ENCODE data around the gene NRXN3. TPM values are rescaled to one million over a fixed set of nuclear protein-coding genes. Genes with fewer than 3 reads are reported as not detected.

NRXN3 gene
- total RNA-seq, 1 experiment from 2014 or later, result not detected

DNA sequence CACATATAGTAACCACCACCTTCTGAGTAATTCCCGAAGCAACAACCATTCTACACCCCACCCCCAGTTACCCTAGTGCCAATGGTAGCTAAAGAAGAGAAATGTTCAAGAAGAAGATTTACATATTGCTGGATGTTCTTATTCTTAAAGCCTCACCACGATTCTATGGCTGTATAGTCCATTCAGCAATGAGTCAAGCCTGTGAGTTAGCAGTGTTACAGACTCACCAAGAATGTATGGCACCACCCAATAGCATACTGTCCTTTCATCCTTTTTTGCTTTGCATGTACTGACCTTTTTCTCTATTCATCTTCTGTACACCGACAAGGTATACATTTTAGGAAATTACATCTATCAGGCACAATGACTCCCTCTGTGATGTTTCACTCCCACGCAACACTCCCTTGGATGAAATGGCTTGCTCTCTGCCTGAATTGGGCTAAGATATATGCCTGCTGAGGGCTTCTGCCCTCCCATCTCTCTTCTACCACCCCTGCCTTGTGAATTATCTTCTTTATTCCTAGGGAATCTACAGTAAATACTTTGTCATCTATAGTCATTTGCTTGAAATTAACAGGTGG, 1095.3 kb downstream of the NRXN3 start:
- Histone ChIP-seq H3K36me3 (ENCODE audit: control insufficient read depth, insufficient read depth, low read length) (no peaks in the 10 kb centered on the region), H3K4me1 (ENCODE audit: control insufficient read depth, insufficient read depth, low read length) (no peaks in the 10 kb centered on the region), H3K4me3 (ENCODE audit: low read depth in 2 of 2, low read length in 2 of 2) (no peak overlapping the region), H3K9me3 (ENCODE audit: control insufficient read depth, insufficient read depth, low read depth, low read length) (no peaks in the 10 kb centered on the region), H3K27me3 (ENCODE audit: control insufficient read depth, insufficient read depth, low read length) (no peaks in the 10 kb centered on the region), H3K27ac (ENCODE audit: low read length) (no peak overlapping the region)
- POLR2A ChIA-PET, result no interaction called here
- BruUV-seq (replicated peaks), result no TSS peak
- in situ Hi-C loops (cut with HindIII; ENCODE audit: low pct_unique_long_range_greater_than_20kb, low sequenced_read_pairs) (no loop called here), intact Hi-C loops (cut with micrococcal nuclease; ENCODE audit: unreplicated experiment) (no loop called here)
- ATAC-seq, result no peak
- no peak for DNase-seq (ENCODE audit: low read depth, low spot score)
- CTCF ChIA-PET, result no interaction called here
- TF ChIP-seq, protein P1, sequence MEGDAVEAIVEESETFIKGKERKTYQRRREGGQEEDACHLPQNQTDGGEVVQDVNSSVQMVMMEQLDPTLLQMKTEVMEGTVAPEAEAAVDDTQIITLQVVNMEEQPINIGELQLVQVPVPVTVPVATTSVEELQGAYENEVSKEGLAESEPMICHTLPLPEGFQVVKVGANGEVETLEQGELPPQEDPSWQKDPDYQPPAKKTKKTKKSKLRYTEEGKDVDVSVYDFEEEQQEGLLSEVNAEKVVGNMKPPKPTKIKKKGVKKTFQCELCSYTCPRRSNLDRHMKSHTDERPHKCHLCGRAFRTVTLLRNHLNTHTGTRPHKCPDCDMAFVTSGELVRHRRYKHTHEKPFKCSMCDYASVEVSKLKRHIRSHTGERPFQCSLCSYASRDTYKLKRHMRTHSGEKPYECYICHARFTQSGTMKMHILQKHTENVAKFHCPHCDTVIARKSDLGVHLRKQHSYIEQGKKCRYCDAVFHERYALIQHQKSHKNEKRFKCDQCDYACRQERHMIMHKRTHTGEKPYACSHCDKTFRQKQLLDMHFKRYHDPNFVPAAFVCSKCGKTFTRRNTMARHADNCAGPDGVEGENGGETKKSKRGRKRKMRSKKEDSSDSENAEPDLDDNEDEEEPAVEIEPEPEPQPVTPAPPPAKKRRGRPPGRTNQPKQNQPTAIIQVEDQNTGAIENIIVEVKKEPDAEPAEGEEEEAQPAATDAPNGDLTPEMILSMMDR (IDR thresholded peaks at IDR 0.05), result no peak
- TF ChIP-seq TCF7L2 (IDR thresholded peaks at IDR 0.05; ENCODE audit: low read depth, low read length) (no peak), POLR2AphosphoS5 (IDR thresholded peaks at IDR 0.05; ENCODE audit: low read depth, low read length) (no peak), SIN3A (IDR thresholded peaks at IDR 0.05; ENCODE audit: borderline replicate concordance, insufficient read depth, low read depth, low read length) (no peak)
- TF ChIP-seq, protein P2, sequence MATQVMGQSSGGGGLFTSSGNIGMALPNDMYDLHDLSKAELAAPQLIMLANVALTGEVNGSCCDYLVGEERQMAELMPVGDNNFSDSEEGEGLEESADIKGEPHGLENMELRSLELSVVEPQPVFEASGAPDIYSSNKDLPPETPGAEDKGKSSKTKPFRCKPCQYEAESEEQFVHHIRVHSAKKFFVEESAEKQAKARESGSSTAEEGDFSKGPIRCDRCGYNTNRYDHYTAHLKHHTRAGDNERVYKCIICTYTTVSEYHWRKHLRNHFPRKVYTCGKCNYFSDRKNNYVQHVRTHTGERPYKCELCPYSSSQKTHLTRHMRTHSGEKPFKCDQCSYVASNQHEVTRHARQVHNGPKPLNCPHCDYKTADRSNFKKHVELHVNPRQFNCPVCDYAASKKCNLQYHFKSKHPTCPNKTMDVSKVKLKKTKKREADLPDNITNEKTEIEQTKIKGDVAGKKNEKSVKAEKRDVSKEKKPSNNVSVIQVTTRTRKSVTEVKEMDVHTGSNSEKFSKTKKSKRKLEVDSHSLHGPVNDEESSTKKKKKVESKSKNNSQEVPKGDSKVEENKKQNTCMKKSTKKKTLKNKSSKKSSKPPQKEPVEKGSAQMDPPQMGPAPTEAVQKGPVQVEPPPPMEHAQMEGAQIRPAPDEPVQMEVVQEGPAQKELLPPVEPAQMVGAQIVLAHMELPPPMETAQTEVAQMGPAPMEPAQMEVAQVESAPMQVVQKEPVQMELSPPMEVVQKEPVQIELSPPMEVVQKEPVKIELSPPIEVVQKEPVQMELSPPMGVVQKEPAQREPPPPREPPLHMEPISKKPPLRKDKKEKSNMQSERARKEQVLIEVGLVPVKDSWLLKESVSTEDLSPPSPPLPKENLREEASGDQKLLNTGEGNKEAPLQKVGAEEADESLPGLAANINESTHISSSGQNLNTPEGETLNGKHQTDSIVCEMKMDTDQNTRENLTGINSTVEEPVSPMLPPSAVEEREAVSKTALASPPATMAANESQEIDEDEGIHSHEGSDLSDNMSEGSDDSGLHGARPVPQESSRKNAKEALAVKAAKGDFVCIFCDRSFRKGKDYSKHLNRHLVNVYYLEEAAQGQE (IDR thresholded peaks at IDR 0.05; ENCODE audit: insufficient read depth in 1 of 2, low read depth in 2 of 2, low read length in 1 of 2), result no peak

DNA sequence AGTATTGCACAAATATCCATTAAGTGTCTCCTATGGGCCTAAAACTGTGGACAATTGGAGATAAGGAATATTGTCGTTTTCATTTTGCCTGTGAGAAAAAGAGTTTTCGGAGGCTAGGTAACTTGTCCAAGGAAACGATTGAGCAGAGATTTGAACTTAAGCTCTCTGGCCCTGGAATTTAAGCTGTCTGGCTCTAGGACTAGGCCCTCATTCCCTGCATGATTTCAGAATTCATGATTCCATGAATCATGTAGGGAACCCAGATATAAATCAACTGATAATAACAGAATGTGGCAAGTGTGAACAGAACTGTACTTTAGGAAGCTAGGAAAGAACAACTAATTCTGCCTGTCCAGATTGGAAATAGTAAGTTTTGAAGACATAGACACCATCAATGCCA, 1100.2 kb downstream of the NRXN3 start:
- intact Hi-C loops (cut with micrococcal nuclease; ENCODE audit: unreplicated experiment), result no loop called here
- DNase-seq (ENCODE audit: low read depth, low spot score), result no peak
- Histone ChIP-seq H3K4me3 (ENCODE audit: low read depth in 2 of 2, low read length in 2 of 2) (no peak overlapping the region), H3K27ac (ENCODE audit: low read length) (no peak overlapping the region), H3K27me3 (ENCODE audit: control insufficient read depth, insufficient read depth, low read length) (no peaks in the 10 kb centered on the region), H3K9me3 (ENCODE audit: control insufficient read depth, insufficient read depth, low read depth, low read length) (no peaks in the 10 kb centered on the region), H3K36me3 (ENCODE audit: control insufficient read depth, insufficient read depth, low read length) (no peaks in the 10 kb centered on the region), H3K4me1 (ENCODE audit: control insufficient read depth, insufficient read depth, low read length) (no peaks in the 10 kb centered on the region)
- POLR2A ChIA-PET, result no interaction called here
- ATAC-seq, result no peak
- no TSS peak for BruUV-seq (replicated peaks)
- CTCF ChIA-PET, result no interaction called here
- in situ Hi-C loops (cut with HindIII; ENCODE audit: low pct_unique_long_range_greater_than_20kb, low sequenced_read_pairs), result no loop called here
- TF ChIP-seq, protein P1 (IDR thresholded peaks at IDR 0.05), result no peak
- TF ChIP-seq SIN3A (IDR thresholded peaks at IDR 0.05; ENCODE audit: borderline replicate concordance, insufficient read depth, low read depth, low read length) (no peak), TCF7L2 (IDR thresholded peaks at IDR 0.05; ENCODE audit: low read depth, low read length) (no peak), POLR2AphosphoS5 (IDR thresholded peaks at IDR 0.05; ENCODE audit: low read depth, low read length) (no peak)
- TF ChIP-seq, protein P2 (IDR thresholded peaks at IDR 0.05; ENCODE audit: insufficient read depth in 1 of 2, low read depth in 2 of 2, low read length in 1 of 2), result no peak

Data from Panc1 (cell line).